MG63 (cell line): ENCODE data around the gene KIAA2012. TPM values are rescaled to one million over a fixed set of nuclear protein-coding genes. Genes with fewer than 3 reads are reported as not detected.
"Not testable (repeated sequence)": the region's sequence is repeated elsewhere in the genome, so short reads cannot be mapped to it uniquely, and the experiment has no call there.

Experiments
- DNase-seq: peaks from one replicate; pipeline ENCODE4 v3.0.0-alpha.2; 2020
- H3K27me3 ChIP-seq: fragments of 250-450 bp; sonication (Bioruptor Pico); 2 replicates; pipeline ENCODE4 v1.5.1; 2020; ENCODE audit warnings: mild to moderate bottlenecking, moderate library complexity
- H3K36me3 ChIP-seq: fragments of 250-450 bp; sonication (Bioruptor Pico); 2 replicates; pipeline ENCODE4 v1.5.1; 2020; ENCODE audit warnings: mild to moderate bottlenecking, moderate library complexity
- H3K4me3 ChIP-seq: fragments of 250-450 bp; sonication (Bioruptor Pico); 2 replicates; pipeline ENCODE4 v1.5.1; 2020; ENCODE audit warnings: mild to moderate bottlenecking, moderate library complexity
- H3K9me3 ChIP-seq: fragments of 250-450 bp; sonication (Bioruptor Pico); 2 replicates; pipeline ENCODE4 v1.5.1; 2020; ENCODE audit warnings: mild to moderate bottlenecking, moderate library complexity
- total RNA-seq: library from RNA; depleted of rRNA; stranded (reverse); fragments of >200 nt; shearing (Covaris generic); gene quantifications from 2 replicates; pipeline ENCODE4 v1.2.3, GENCODE V29; 2014; ENCODE audit warnings: low replicate concordance; rRNA removed

KIAA2012 gene
- total RNA-seq, 1 experiment from 2014 or later: not detected

- peak; percentile 51 for DNase-seq
- H3K9me3 ChIP-seq: no peaks in the 10 kb centered on the region
These were observed 164.8 kb downstream of the KIAA2012 start for GRCh38 chr2:202237787-202238233.

GRCh38 chr2:202238234-202239197 lies 165.5 kb downstream of the KIAA2012 start, which contains the start of gene SUMO1:
SUMO1 (minus strand) TSS chr2:202238597; CDS start chr2:202238451, 146 bp downstream.
- Histone ChIP-seq H3K4me3 (peak within 1 kb of the TSS; percentile 80), H3K9me3 (no peaks in the 10 kb centered on the region), H3K36me3 (peaks cover 6% of the 10 kb centered on the region; the same call in 1 of the 2 replicates), H3K27me3 (no peaks in the 10 kb centered on the region)
- peak; percentile 92 for DNase-seq

More at GRCh38 chr2:202237787-202238233, 164.8 kb downstream of the KIAA2012 start:
- no peaks in the 10 kb centered on the region for H3K27me3 ChIP-seq
- H3K4me3 ChIP-seq: peak overlapping the region; percentile 80
- peaks cover 6% of the 10 kb centered on the region; the same call in 1 of the 2 replicates for H3K36me3 ChIP-seq

- H3K9me3 ChIP-seq, H3K36me3 ChIP-seq: not testable (repeated sequence)
These were observed 174.7 kb downstream of the KIAA2012 start for GRCh38 chr2:202247710-202248109.

GRCh38 chr2:202249521-202250253 lies 176.6 kb downstream of the KIAA2012 start:
- Histone ChIP-seq H3K4me3 (no peak overlapping the region), H3K36me3 (no peaks in the 10 kb centered on the region), H3K9me3 (no peaks in the 10 kb centered on the region; the same call in 1 of the 2 replicates), H3K27me3 (no peaks in the 10 kb centered on the region)
- DNase-seq: no peak

More at GRCh38 chr2:202247710-202248109, 174.7 kb downstream of the KIAA2012 start:
- not testable (repeated sequence) for DNase-seq, H3K27me3 ChIP-seq, H3K4me3 ChIP-seq

GRCh38 chr2:202251494-202251893 lies 178.4 kb downstream of the KIAA2012 start:
- DNase-seq: no peak

More at GRCh38 chr2:202251494-202251893, 178.4 kb downstream of the KIAA2012 start:
- Histone ChIP-seq H3K9me3 (no peaks in the 10 kb centered on the region; the same call in 1 of the 2 replicates), H3K27me3 (no peaks in the 10 kb centered on the region), H3K36me3 (no peaks in the 10 kb centered on the region), H3K4me3 (no peak overlapping the region)

Other genes starting within 250 kb of the KIAA2012 start
- 15.6 and 23.6 TPM in 2 replicates for gene FZD7, start 39.4 kb upstream of the KIAA2012 start, total RNA-seq
- gene SUMO1, start 165.3 kb downstream of the KIAA2012 start, total RNA-seq: 210 and 404 TPM in 2 replicates
- 78.4 and 143 TPM in 2 replicates for gene NOP58, start 192.5 kb downstream of the KIAA2012 start, total RNA-seq